A549 treated with dexamethasone at 1 μM for 4 hours (cell line): Measurements from ENCODE around the gene PCNT. TPM values are rescaled to one million over a fixed set of nuclear protein-coding genes. Genes with fewer than 3 reads are reported as not detected.

Experiments used
- total RNA-seq: library from RNA; stranded (reverse); fragments of 200-300 nt; extraction: Qiagen RNA extraction; gene quantifications from 5 replicates; pipeline ENCODE4 v1.2.3, GENCODE V29; 2022

The PCNT gene
- total RNA-seq: 10.9 to 16.1 TPM (median 15.2 TPM) in 5 replicates

GRCh38 chr21:46323710-46324389 is at the start of gene PCNT, which contains the start of gene C21orf58:
Gene PCNT, plus strand, starts transcription at chr21:46324156. Its CDS starts 73 bp downstream, at chr21:46324229.
Gene C21orf58, minus strand, starts transcription at chr21:46323870. Its CDS starts 1,132 bp downstream, at chr21:46322738.

GRCh38 chr21:46285206-46285661 is 38.7 kb upstream of the PCNT start, which contains the start of gene MCM3AP:
Gene MCM3AP, minus strand, starts transcription at chr21:46285611. Its CDS starts 325 bp downstream, at chr21:46285286.

GRCh38 chr21:46285761-46286647 is 38.0 kb upstream of the PCNT start, which contains the start of gene YBEY:
Gene YBEY, plus strand, starts transcription at chr21:46286342. Its CDS starts 572 bp downstream, at chr21:46286914.

GRCh38 chr21:46458315-46459023 is 134.5 kb downstream of the PCNT start, which contains the start of gene DIP2A:
Gene DIP2A, plus strand, starts transcription at chr21:46458891. Its CDS starts 241 bp downstream, at chr21:46459132.

Other genes starting within 250 kb of the PCNT start
- 14.9 to 20.1 TPM (median 17.6 TPM) in 5 replicates for gene COL6A2, start 226.0 kb upstream of the PCNT start, total RNA-seq
- 0.16 to 0.33 TPM (median 0.19 TPM) in 3 of 5 replicates, not detected in the others for gene FTCD, start 168.6 kb upstream of the PCNT start, total RNA-seq
- gene SPATC1L, start 139.7 kb upstream of the PCNT start, total RNA-seq: 0.54 to 0.73 TPM (median 0.65 TPM) in 5 replicates
- 12.4 to 20.2 TPM (median 17.8 TPM) in 5 replicates for gene LSS, start 95.4 kb upstream of the PCNT start, total RNA-seq
- gene MCM3AP, start 38.5 kb upstream of the PCNT start, total RNA-seq: 26.6 to 42.7 TPM (median 40.3 TPM) in 5 replicates
- 25.7 to 33.6 TPM (median 28.6 TPM) in 5 replicates for gene YBEY, start 37.8 kb upstream of the PCNT start, total RNA-seq
- 2.8 to 4.9 TPM (median 4.5 TPM) in 5 replicates for gene C21orf58, start 286 bp upstream of the PCNT start, total RNA-seq
- 7.3 to 13.2 TPM (median 12.1 TPM) in 5 replicates for gene DIP2A, start 134.7 kb downstream of the PCNT start, total RNA-seq